Glutamatergic neuron (in vitro differentiated cells): ENCODE results near the gene NFATC1. TPM values are rescaled to one million over a fixed set of nuclear protein-coding genes. Genes with fewer than 3 reads are reported as not detected.

ENCODE experiments used
- DNase-seq: peaks from one replicate; pipeline ENCODE4 v3.0.0; 2022
- H3K27ac Mint-ChIP-seq: one replicate; pipeline ENCODE4 v1.8.0; 2020; ENCODE audit warnings: mild to moderate bottlenecking, mixed read lengths, inconsistent platforms; ENCODE audit not compliant: unreplicated experiment
- H3K27me3 Mint-ChIP-seq: one replicate; pipeline ENCODE4 v1.8.0; 2020; ENCODE audit warnings: mild to moderate bottlenecking, moderate library complexity, mixed read lengths, inconsistent platforms; ENCODE audit not compliant: unreplicated experiment
- H3K36me3 Mint-ChIP-seq: one replicate; pipeline ENCODE4 v1.8.0; 2020; ENCODE audit warnings: mild to moderate bottlenecking, mixed read lengths, inconsistent platforms; ENCODE audit not compliant: unreplicated experiment
- H3K4me1 Mint-ChIP-seq: one replicate; pipeline ENCODE4 v1.8.0; 2020; ENCODE audit warnings: mild to moderate bottlenecking, low read depth, mixed read lengths, inconsistent platforms; ENCODE audit not compliant: unreplicated experiment
- H3K4me3 Mint-ChIP-seq: one replicate; pipeline ENCODE4 v1.8.0; 2020; ENCODE audit warnings: mild to moderate bottlenecking, mixed read lengths, inconsistent platforms; ENCODE audit not compliant: unreplicated experiment
- H3K9me3 Mint-ChIP-seq: one replicate; pipeline ENCODE4 v1.8.0; 2020; ENCODE audit warnings: mild to moderate bottlenecking, moderate library complexity, mixed read lengths, inconsistent platforms; ENCODE audit not compliant: unreplicated experiment
- total RNA-seq: library from RNA; stranded (reverse); fragmentation: NEBNext Ultra II Directional; extraction: Animal tissue kit (Norgen Biotek cat#: 25700); gene quantifications from one replicate; pipeline ENCODE4 v1.2.1, GENCODE V29; 2021; ENCODE audit not compliant: unreplicated experiment
- TF ChIP-seq, protein P1 (sequence below): fragments of 200-600 bp; sonication (generic); IDR thresholded peaks from one replicate; pipeline ENCODE4 v1.5.0; 2021; ENCODE audit not compliant: partially characterized antibody, unreplicated experiment

Gene NFATC1
- total RNA-seq, 1 donor from 2014 or later: 5.3 TPM

DNA sequence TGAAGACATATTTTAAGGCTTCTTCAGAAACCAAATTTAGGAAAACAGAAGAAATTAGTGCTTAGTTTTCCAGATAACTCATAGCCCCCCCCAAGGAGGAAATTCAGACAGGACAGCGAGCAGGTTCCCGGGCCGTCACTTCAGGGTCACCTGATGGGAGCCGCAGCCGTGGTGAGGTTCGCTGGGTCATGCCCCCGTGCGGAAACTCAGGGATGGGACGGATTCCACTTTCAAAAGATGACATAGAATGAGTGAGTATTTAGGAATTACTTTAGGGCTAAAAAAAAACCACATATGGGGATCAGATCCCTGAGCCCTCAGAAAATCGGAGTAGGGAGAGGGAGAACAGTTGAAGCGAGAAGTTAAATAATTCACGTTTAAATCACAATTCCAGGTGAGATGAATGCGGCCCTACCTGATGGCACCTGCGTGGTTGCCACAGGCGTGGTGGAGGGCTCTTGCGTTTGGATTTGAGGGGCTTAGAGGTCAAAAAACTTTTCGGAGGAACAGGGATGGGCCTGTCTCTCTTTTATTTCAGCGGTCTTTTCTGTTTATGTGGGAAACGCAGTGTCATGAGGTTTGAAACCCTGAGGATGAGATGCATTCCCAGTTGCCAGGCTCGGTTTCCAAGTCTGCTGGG, 114.4 kb downstream of the NFATC1 start:
- DNase-seq: peak; percentile 7
- peaks cover 4% of the 10 kb centered on the region for H3K27me3 Mint-ChIP-seq
- TF ChIP-seq, protein P1, sequence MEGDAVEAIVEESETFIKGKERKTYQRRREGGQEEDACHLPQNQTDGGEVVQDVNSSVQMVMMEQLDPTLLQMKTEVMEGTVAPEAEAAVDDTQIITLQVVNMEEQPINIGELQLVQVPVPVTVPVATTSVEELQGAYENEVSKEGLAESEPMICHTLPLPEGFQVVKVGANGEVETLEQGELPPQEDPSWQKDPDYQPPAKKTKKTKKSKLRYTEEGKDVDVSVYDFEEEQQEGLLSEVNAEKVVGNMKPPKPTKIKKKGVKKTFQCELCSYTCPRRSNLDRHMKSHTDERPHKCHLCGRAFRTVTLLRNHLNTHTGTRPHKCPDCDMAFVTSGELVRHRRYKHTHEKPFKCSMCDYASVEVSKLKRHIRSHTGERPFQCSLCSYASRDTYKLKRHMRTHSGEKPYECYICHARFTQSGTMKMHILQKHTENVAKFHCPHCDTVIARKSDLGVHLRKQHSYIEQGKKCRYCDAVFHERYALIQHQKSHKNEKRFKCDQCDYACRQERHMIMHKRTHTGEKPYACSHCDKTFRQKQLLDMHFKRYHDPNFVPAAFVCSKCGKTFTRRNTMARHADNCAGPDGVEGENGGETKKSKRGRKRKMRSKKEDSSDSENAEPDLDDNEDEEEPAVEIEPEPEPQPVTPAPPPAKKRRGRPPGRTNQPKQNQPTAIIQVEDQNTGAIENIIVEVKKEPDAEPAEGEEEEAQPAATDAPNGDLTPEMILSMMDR: no peak
- peaks cover 6% of the 10 kb centered on the region for H3K9me3 Mint-ChIP-seq
- H3K4me3 Mint-ChIP-seq: no peak overlapping the region
- H3K4me1 Mint-ChIP-seq: peaks cover 2% of the 10 kb centered on the region
- H3K36me3 Mint-ChIP-seq: no peaks in the 10 kb centered on the region
- no peak overlapping the region for H3K27ac Mint-ChIP-seq

- no peak overlapping the region for H3K4me3 Mint-ChIP-seq
- TF ChIP-seq, protein P1: no peak
- peaks cover 4% of the 10 kb centered on the region for H3K27me3 Mint-ChIP-seq
- peaks cover 2% of the 10 kb centered on the region for H3K4me1 Mint-ChIP-seq
- H3K27ac Mint-ChIP-seq: no peak overlapping the region
- peaks cover 4% of the 10 kb centered on the region for H3K9me3 Mint-ChIP-seq
- peak; percentile 16 for DNase-seq
- H3K36me3 Mint-ChIP-seq: no peaks in the 10 kb centered on the region
Measured at GRCh38 chr18:79510731-79511241, 115.1 kb downstream of the NFATC1 start.

- Mint-ChIP-seq H3K27ac (no peak overlapping the region), H3K9me3 (peaks cover 4% of the 10 kb centered on the region), H3K36me3 (no peaks in the 10 kb centered on the region), H3K4me1 (peaks cover 2% of the 10 kb centered on the region), H3K27me3 (peaks cover 4% of the 10 kb centered on the region), H3K4me3 (no peak overlapping the region)
- TF ChIP-seq, protein P1: no peak
- no peak for DNase-seq
Measured at GRCh38 chr18:79511271-79511670, 115.5 kb downstream of the NFATC1 start.

- Mint-ChIP-seq H3K27me3 (peaks cover 4% of the 10 kb centered on the region), H3K4me1 (peaks cover 2% of the 10 kb centered on the region), H3K9me3 (peaks cover 4% of the 10 kb centered on the region), H3K36me3 (no peaks in the 10 kb centered on the region), H3K4me3 (no peak overlapping the region), H3K27ac (no peak overlapping the region)
- TF ChIP-seq, protein P1: no peak
- peak; percentile 15 for DNase-seq
Measured at GRCh38 chr18:79511671-79512301, 116.1 kb downstream of the NFATC1 start.
